ENCODE measurements around the gene CEP192. TPM values are rescaled to one million over a fixed set of nuclear protein-coding genes. Genes with fewer than 3 reads are reported as not detected.
A peak's percentile ranks its signal among the peaks of the same experiment; 100 is the strongest.

Gene CEP192
- total and polyA plus RNA-seq, 12 donors = 4.9 to 35.6 (median 30.4) TPM

DNA sequence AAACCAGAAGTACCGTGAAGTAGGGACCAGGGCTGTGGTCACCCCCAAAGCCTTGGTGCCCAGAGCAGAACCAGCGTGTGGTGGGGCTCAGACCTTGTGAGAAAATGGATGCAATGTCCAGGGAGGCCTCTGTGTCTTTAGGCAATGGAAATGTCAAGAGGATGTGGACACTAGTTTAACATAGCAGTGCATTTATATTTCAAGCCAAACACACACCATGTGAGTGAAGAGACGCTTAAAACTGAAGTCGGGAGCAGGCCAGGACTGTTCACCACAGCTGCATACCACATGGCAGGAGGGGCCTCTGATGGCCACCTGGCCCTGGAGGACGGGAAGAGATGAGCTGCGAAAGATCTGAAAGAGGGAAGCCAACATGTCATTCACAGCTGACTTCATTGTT is 140.1 kb downstream of the CEP192 start:
- 79 to 80% methylated on average over 6 of the region's 6 CpGs for WGBS, 2 donors
- TF ChIP-seq, protein P1, sequence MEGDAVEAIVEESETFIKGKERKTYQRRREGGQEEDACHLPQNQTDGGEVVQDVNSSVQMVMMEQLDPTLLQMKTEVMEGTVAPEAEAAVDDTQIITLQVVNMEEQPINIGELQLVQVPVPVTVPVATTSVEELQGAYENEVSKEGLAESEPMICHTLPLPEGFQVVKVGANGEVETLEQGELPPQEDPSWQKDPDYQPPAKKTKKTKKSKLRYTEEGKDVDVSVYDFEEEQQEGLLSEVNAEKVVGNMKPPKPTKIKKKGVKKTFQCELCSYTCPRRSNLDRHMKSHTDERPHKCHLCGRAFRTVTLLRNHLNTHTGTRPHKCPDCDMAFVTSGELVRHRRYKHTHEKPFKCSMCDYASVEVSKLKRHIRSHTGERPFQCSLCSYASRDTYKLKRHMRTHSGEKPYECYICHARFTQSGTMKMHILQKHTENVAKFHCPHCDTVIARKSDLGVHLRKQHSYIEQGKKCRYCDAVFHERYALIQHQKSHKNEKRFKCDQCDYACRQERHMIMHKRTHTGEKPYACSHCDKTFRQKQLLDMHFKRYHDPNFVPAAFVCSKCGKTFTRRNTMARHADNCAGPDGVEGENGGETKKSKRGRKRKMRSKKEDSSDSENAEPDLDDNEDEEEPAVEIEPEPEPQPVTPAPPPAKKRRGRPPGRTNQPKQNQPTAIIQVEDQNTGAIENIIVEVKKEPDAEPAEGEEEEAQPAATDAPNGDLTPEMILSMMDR (IDR thresholded peaks at IDR 0.05) = no peak
- H3K9me3 ChIP-seq = peaks cover 0 to 5% (median 0%) of the 10 kb centered on the region in 11 donors
- no peak overlapping the region for H3K27ac ChIP-seq
- DNase-seq = no peak
- peaks cover 0 to 7% (median 0%) of the 10 kb centered on the region in 7 donors for H3K27me3 ChIP-seq
- intact Hi-C loops (cut with DNase I) = no loop called here
- peaks cover 0 to 5% (median 3%) of the 10 kb centered on the region in 9 donors for H3K4me1 ChIP-seq
- no peak for ATAC-seq
- no peak overlapping the region for H3K4me3 ChIP-seq
- peaks cover 0 to 18% (median 0%) of the 10 kb centered on the region in 9 donors for H3K36me3 ChIP-seq

DNA sequence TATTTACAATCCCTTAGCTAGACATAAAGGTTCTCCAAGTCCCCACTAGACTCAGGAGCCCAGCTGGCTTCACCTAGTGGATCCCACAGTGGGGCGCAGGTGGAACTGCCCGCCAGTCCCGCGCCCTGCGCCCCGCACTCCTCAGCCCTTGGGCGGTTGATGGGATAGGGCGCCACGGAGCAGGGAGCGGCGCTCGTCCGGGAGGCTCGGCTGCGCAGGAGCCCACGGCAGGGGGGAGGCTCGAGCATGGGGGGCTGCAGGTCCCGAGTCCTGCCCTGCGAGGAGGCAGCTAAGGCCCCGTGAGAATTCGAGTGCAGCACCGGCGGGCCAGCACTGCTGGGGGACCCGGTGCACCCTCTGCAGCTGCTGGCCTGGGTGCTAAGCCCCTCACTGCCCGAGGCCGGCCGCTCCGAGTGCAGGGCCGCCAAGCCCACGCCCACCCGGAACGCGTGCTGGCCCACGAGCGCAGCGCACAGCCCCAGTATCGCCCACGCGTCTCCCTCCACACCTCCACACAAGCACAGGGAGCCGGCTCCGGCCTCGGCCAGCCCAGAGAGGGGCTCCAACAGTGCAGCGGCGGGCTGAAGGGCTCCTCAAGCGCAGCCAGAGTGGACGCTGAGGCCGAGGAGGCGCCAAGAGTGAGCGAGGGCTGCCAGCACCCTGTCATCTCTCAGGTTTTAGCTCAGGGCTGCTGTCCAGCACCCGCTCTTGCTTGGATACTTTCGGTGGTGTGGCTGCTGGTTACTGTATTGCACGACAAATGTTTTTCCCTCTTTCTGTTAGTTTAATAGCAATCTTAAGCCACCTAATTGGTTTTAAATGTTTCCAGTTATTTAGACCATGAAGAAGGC is 143.6 kb downstream of the CEP192 start:
- no peaks in the 10 kb centered on the region for H3K36me3 ChIP-seq
- DNase-seq (peak in 1 of 2 donors; percentile 33), ATAC-seq (peak in 1 of 8 donors; percentile 12)
- no peak overlapping the region for H3K27ac ChIP-seq
- H3K9me3 ChIP-seq = peaks cover 0 to 5% (median 0%) of the 10 kb centered on the region in 11 donors
- 91 to 95% methylated on average over 47 to 52 of the region's 52 CpGs for WGBS, 2 donors
- TF ChIP-seq, protein P1 (IDR thresholded peaks at IDR 0.05) = no peak
- intact Hi-C loops (cut with DNase I) = no loop called here
- H3K4me3 ChIP-seq = no peak overlapping the region
- peaks cover 0 to 22% (median 11%) of the 10 kb centered on the region in 9 donors for H3K4me1 ChIP-seq
- peaks cover 0 to 18% (median 0%) of the 10 kb centered on the region in 7 donors for H3K27me3 ChIP-seq

DNA sequence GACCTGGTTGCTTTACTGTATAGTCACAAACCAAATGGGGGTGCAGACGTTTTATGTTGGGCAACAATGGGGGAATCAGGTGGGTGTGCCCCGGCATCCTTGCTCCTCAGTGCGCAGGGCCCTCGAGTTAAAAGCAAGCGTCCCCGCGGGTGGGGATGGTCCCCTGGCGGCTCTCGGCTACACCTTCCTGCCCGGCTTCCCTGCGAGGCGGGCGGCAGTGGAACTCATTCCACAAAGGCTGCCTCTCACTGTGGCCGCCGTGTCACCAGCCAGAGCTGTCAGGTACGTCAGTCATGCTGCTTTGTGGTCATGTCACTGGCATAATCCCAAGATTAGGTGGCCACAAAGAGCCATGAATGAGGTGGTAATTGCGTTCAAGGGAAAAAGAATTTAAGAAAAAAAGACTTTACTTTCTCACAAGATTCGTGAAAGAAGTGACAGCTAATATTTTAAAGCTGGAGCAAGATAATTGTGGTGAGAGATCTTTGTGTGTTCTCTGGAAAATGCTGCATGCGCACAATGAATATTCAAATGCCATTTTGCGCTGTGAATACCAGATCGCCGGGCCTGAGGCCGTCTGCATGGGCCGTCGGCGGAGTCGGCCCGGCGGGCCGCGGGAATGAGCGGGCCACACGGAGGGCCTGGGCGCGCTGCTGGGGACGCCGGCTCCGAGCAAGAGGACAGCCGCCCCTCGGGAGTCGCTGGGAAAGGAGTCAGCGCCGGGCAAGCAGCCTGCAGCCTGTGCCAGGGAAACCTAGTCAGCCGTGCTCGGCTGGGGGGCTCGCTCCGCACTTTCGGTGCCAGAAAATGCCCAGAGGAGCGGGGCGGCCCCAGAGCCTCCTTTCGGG is 145.1 kb downstream of the CEP192 start:
- intact Hi-C loops (cut with DNase I) = no loop called here
- Histone ChIP-seq H3K27ac (peak overlapping the region; percentile 56 to 81 (median 75)), H3K4me1 (peaks cover 0 to 22% (median 11%) of the 10 kb centered on the region in 9 donors), H3K27me3 (peaks cover 0 to 18% (median 0%) of the 10 kb centered on the region in 7 donors), H3K4me3 (peak overlapping the region; percentile 54 to 78 (median 73)), H3K36me3 (no peaks in the 10 kb centered on the region), H3K9me3 (peaks cover 0 to 5% (median 0%) of the 10 kb centered on the region in 11 donors)
- 27 to 58% methylated on average over 51 of the region's 51 CpGs for WGBS, 2 donors
- TF ChIP-seq, protein P1 (IDR thresholded peaks at IDR 0.05) = no peak
- DNase-seq (peak in 1 of 2 donors; percentile 48), ATAC-seq (peak; percentile 21 to 50 (median 36))

All from heart right ventricle (tissue), 16 donors.